ENCODE data around the gene DALRD3.
"Not testable (repeated sequence)": the region's sequence is repeated elsewhere in the genome, so short reads cannot be mapped to it uniquely, and the experiment has no call there.

Gene DALRD3

GRCh38 chr3:49021213-49021812 lies 2.9 kb upstream of the DALRD3 start:
- peak; percentile 98 for DNase-seq

- DNase-seq: peak; percentile 43
Measured at GRCh38 chr3:49020330-49021212, 2.2 kb upstream of the DALRD3 start.

GRCh38 chr3:49019941-49020329 lies 1.6 kb upstream of the DALRD3 start:
- no peak for DNase-seq

- DNase-seq: no peak
Measured at GRCh38 chr3:49018707-49019006, 277 bp upstream of the DALRD3 start.

- no peak for DNase-seq
Measured at GRCh38 chr3:49017229-49017970, 980 bp downstream of the DALRD3 start.

GRCh38 chr3:49016414-49017228 lies 1.8 kb downstream of the DALRD3 start:
- no peak for DNase-seq

GRCh38 chr3:49015765-49016164 lies 2.6 kb downstream of the DALRD3 start:
- DNase-seq: no peak

GRCh38 chr3:49015072-49015471 lies 3.3 kb downstream of the DALRD3 start:
- DNase-seq: no peak

GRCh38 chr3:49013738-49014660 lies 4.4 kb downstream of the DALRD3 start:
- DNase-seq: peak; percentile 51

GRCh38 chr3:49013113-49013737 lies 5.2 kb downstream of the DALRD3 start:
- DNase-seq: no peak

GRCh38 chr3:49012441-49013017 lies 5.9 kb downstream of the DALRD3 start:
- no peak for DNase-seq

- no peak for DNase-seq
Measured at GRCh38 chr3:49009396-49009795, 9.0 kb downstream of the DALRD3 start.

- not testable (repeated sequence) for DNase-seq
Measured at GRCh38 chr3:49008627-49009026, 9.8 kb downstream of the DALRD3 start.

GRCh38 chr3:49007771-49008528 lies 10.4 kb downstream of the DALRD3 start:
- DNase-seq: peak; percentile 88

- DNase-seq: peak; percentile 98
Measured at GRCh38 chr3:49007068-49007770, 11.2 kb downstream of the DALRD3 start, which contains the start of gene WDR6. WDR6 (plus strand) TSS chr3:49007391; CDS start chr3:49007432, 41 bp downstream.

GRCh38 chr3:49006408-49007067 lies 11.8 kb downstream of the DALRD3 start:
- no peak for DNase-seq

- DNase-seq: no peak
Measured at GRCh38 chr3:49005998-49006397, 12.4 kb downstream of the DALRD3 start.

- no peak for DNase-seq
Measured at GRCh38 chr3:49005303-49005680, 13.1 kb downstream of the DALRD3 start.

Measured in CD4-positive, alpha-beta T cell treated with Interferon gamma for 1 hour (primary cell).